ENCODE measurements around the gene STMN1.

STMN1 gene

DNA sequence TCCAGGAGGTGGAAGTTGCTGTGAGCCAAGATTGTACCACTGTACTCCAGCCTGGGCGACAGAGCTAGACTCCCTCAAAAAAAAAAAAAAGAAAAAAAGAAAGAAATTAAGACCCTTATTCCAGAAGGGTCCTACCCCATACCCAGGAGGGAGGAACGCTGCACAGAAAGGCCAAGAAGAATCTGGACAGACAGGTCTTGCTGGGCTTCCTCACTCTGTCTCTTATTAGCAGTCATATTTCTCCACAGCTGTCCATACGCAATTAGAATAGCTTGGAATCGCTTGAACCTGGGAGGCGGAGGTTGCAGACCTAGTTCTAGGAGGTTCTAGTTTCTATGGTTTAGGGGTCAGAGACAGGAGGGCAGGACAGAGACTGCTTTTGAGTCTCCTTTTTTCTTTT lies 27.5 kb downstream of the STMN1 start:
- no peak overlapping the region for H4K5ac ChIP-seq (ENCODE audit: low read length)
- no peak overlapping the region for H2BK120ac ChIP-seq (ENCODE audit: low read depth, low read length)
- no peak overlapping the region for H2BK5ac ChIP-seq (ENCODE audit: low read length)
- H3K23ac ChIP-seq (ENCODE audit: low read length): no peak overlapping the region
- DNase-seq: no peak
- H3K56ac ChIP-seq (ENCODE audit: low read length): no peak overlapping the region
- no peaks in the 10 kb centered on the region for H3K36me3 ChIP-seq (ENCODE audit: control insufficient read depth, insufficient read depth, low read length)
- no CpG with 5 or more reads among the region's 5 CpGs for WGBS (ENCODE audit: extremely low coverage, insufficient coverage, low lambda C conversion rate)
- no peak overlapping the region for H3K4ac ChIP-seq (ENCODE audit: low read depth, low read length)
- H3K4me1 ChIP-seq (ENCODE audit: control insufficient read depth, low read depth, low read length): peaks cover 4% of the 10 kb centered on the region
- H3K79me1 ChIP-seq (ENCODE audit: low read length): no peaks in the 10 kb centered on the region
- no peak overlapping the region for H3K4me2 ChIP-seq (ENCODE audit: low read length)
- H4K8ac ChIP-seq (ENCODE audit: low read depth, low read length): no peak overlapping the region
- no peak overlapping the region for H3K4me3 ChIP-seq (ENCODE audit: low read length)
- H2AK5ac ChIP-seq (ENCODE audit: low read length): no peak overlapping the region
- H3K9ac ChIP-seq (ENCODE audit: low read length): no peak overlapping the region
- H3K27ac ChIP-seq (ENCODE audit: low read depth, low read length): no peak overlapping the region
- no peaks in the 10 kb centered on the region for H3K27me3 ChIP-seq (ENCODE audit: insufficient read depth, low read length, poor library complexity)
- no peak overlapping the region for H2BK15ac ChIP-seq (replicated peaks; ENCODE audit: low read depth)
- no peaks in the 10 kb centered on the region for H3K79me2 ChIP-seq (ENCODE audit: control insufficient read depth, insufficient read depth, low read length)
- no peak overlapping the region for H3K18ac ChIP-seq (ENCODE audit: low read length)

DNA sequence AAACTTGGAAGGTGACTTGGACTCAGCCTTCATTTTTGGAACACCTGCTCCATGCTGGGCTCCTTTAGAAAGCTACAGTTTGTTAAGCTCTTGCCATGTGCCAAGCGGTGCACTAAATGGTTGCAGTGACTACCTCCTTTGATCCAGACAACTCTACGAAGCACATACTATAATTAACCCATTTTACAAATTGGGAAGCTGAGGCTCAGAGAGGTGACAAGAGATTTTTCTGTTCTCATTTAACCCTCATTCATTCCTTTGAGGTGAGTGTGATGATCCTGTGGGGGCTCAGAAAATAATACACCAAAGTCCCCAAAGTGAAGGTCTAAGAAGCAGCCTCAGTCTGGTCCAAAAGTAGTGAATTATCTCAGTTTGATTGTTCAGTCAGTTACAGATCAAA lies 29.1 kb downstream of the STMN1 start:
- no peak for DNase-seq
- Histone ChIP-seq H4K8ac (ENCODE audit: low read depth, low read length) (no peak overlapping the region), H3K23ac (ENCODE audit: low read length) (no peak overlapping the region), H4K5ac (ENCODE audit: low read length) (no peak overlapping the region), H3K27me3 (ENCODE audit: insufficient read depth, low read length, poor library complexity) (no peaks in the 10 kb centered on the region), H3K9ac (ENCODE audit: low read length) (no peak overlapping the region), H3K79me1 (ENCODE audit: low read length) (no peaks in the 10 kb centered on the region), H3K27ac (ENCODE audit: low read depth, low read length) (no peak overlapping the region), H2BK5ac (ENCODE audit: low read length) (no peak overlapping the region), H3K56ac (ENCODE audit: low read length) (no peak overlapping the region), H3K36me3 (ENCODE audit: control insufficient read depth, insufficient read depth, low read length) (no peaks in the 10 kb centered on the region), H3K18ac (ENCODE audit: low read length) (no peak overlapping the region), H3K4me2 (ENCODE audit: low read length) (no peak overlapping the region), H2BK120ac (ENCODE audit: low read depth, low read length) (no peak overlapping the region), H2BK15ac (replicated peaks; ENCODE audit: low read depth) (no peak overlapping the region), H3K4me3 (ENCODE audit: low read length) (no peak overlapping the region), H3K4me1 (ENCODE audit: control insufficient read depth, low read depth, low read length) (peaks cover 4% of the 10 kb centered on the region), H2AK5ac (ENCODE audit: low read length) (no peak overlapping the region), H3K79me2 (ENCODE audit: control insufficient read depth, insufficient read depth, low read length) (no peaks in the 10 kb centered on the region), H3K4ac (ENCODE audit: low read depth, low read length) (no peak overlapping the region)
- WGBS (ENCODE audit: extremely low coverage, insufficient coverage, low lambda C conversion rate): no CpG with 5 or more reads among the region's 2 CpGs

DNA sequence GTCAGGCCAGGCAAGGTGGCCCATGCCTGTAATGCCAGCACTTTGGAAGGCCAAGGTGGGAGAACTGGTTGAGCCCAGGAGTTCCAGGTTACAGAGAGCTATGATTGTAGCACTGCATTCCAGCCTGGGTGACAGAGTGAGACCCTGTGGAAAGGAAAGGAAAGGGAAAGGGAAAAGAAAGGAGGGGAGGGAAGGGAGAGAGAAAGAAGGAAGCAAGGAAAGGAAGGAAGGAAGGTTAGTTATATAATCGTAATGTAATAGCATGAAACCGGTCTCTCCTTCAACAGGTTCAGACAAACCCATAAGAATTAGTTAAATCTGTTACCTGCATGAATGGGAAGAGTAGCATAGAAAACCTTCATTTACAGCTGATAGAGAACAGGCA lies 29.5 kb downstream of the STMN1 start:
- WGBS (ENCODE audit: extremely low coverage, insufficient coverage, low lambda C conversion rate): no CpG with 5 or more reads among the region's 2 CpGs
- Histone ChIP-seq H3K27ac (ENCODE audit: low read depth, low read length) (no peak overlapping the region), H3K36me3 (ENCODE audit: control insufficient read depth, insufficient read depth, low read length) (no peaks in the 10 kb centered on the region), H2AK5ac (ENCODE audit: low read length) (no peak overlapping the region), H3K4me1 (ENCODE audit: control insufficient read depth, low read depth, low read length) (peaks cover 4% of the 10 kb centered on the region), H2BK15ac (replicated peaks; ENCODE audit: low read depth) (no peak overlapping the region), H3K79me1 (ENCODE audit: low read length) (no peaks in the 10 kb centered on the region), H2BK120ac (ENCODE audit: low read depth, low read length) (no peak overlapping the region), H3K27me3 (ENCODE audit: insufficient read depth, low read length, poor library complexity) (no peaks in the 10 kb centered on the region), H3K4me2 (ENCODE audit: low read length) (no peak overlapping the region), H4K5ac (ENCODE audit: low read length) (no peak overlapping the region), H3K56ac (ENCODE audit: low read length) (no peak overlapping the region), H4K8ac (ENCODE audit: low read depth, low read length) (no peak overlapping the region), H3K9ac (ENCODE audit: low read length) (no peak overlapping the region), H3K18ac (ENCODE audit: low read length) (no peak overlapping the region), H3K23ac (ENCODE audit: low read length) (no peak overlapping the region), H3K79me2 (ENCODE audit: control insufficient read depth, insufficient read depth, low read length) (no peaks in the 10 kb centered on the region), H3K4ac (ENCODE audit: low read depth, low read length) (no peak overlapping the region), H2BK5ac (ENCODE audit: low read length) (no peak overlapping the region), H3K4me3 (ENCODE audit: low read length) (no peak overlapping the region)
- DNase-seq: no peak

DNA sequence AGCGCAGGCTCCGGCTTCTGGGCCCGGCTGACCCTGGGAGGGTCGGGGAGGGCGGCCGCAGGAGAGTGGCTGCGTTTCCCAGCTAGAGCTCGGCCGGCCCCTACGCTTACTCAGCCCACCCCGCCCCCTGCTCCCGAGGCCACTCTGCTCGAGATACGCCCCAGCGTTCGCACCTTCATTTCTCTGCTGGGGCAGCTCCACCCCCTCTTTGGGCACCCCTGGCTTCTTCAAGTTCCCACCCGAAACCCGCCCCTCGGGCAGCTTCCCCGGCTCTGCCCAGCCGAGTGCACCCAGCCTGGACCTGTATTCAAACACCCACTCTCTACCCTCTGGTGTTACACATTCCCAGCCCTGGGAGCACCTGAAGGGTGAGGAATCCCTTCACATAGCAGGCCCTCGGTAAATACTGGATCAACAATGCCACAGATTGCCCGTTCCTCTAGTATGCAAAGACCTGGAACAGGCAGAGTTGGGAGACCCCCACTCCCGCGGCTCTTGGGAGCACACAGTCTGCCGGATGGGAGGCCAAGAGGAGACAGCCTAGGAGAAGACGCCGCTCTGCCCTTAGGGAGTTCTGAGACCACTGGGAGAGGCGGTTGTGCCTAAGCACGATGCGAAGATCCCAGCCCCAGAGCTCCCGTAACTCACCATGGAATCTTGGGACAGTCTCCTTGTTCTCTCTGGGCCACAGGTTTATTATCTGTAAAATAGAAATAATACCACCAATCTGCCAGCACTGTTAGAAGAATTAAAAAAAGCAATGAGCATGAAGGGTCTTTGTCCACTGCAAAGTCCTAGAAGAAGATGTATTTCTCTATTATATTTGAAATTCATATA lies 30.1 kb downstream of the STMN1 start:
- Histone ChIP-seq H3K18ac (ENCODE audit: low read length) (peak overlapping the region; percentile 88), H4K8ac (ENCODE audit: low read depth, low read length) (no peak overlapping the region), H3K36me3 (ENCODE audit: control insufficient read depth, insufficient read depth, low read length) (no peaks in the 10 kb centered on the region), H2BK120ac (ENCODE audit: low read depth, low read length) (peak overlapping the region; percentile 9), H3K4me1 (ENCODE audit: control insufficient read depth, low read depth, low read length) (peaks cover 4% of the 10 kb centered on the region), H2BK5ac (ENCODE audit: low read length) (peak overlapping the region; percentile 32), H3K27me3 (ENCODE audit: insufficient read depth, low read length, poor library complexity) (no peaks in the 10 kb centered on the region), H3K9ac (ENCODE audit: low read length) (peak overlapping the region; percentile 75), H3K79me1 (ENCODE audit: low read length) (no peaks in the 10 kb centered on the region), H3K23ac (ENCODE audit: low read length) (no peak overlapping the region), H2AK5ac (ENCODE audit: low read length) (no peak overlapping the region), H3K56ac (ENCODE audit: low read length) (peak overlapping the region; percentile 87), H4K5ac (ENCODE audit: low read length) (no peak overlapping the region), H3K79me2 (ENCODE audit: control insufficient read depth, insufficient read depth, low read length) (no peaks in the 10 kb centered on the region), H3K27ac (ENCODE audit: low read depth, low read length) (peak overlapping the region; percentile 88), H3K4me2 (ENCODE audit: low read length) (peak overlapping the region; percentile 66), H3K4ac (ENCODE audit: low read depth, low read length) (peak overlapping the region; percentile 77), H3K4me3 (ENCODE audit: low read length) (peak overlapping the region; percentile 34), H2BK15ac (replicated peaks; ENCODE audit: low read depth) (no peak overlapping the region)
- no CpG with 5 or more reads among the region's 32 CpGs for WGBS (ENCODE audit: extremely low coverage, insufficient coverage, low lambda C conversion rate)
- DNase-seq: peak; percentile 74

DNA sequence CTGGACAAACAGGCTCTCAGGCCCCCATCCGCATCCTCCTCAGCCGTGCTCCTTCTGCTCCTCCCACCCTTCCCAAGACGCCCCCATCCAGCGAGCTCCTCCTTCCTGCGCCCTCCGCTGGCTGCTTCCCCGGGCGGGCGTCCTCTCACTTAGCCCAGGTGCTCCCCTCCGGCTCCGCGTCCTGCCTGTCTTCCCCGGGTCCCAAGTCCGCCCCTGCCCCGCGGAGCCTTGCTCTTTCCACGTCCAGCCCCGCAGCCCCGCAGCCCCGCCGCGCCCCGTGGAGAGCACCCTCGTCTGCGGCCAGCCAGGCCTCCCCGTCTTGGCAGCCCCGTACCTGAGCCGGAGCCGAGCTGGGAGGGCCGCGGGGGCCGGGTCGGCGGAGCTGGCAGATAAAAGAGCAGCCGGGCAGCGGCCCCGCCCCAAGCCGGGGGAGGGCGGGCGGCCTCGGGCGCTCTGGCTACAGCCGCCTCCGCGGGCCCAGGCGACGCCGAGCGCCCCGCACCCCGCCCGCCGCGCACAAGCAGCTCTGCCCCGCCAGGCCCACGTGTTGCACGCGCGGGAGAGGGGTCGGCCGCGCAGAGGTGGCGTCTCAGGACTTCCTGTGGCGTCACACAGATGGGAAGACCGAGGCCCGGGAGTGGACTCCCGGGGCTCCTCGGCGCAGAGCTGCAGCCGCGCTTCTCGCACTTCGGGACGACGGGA lies 30.9 kb downstream of the STMN1 start, which contains the start of gene PAQR7:
Gene PAQR7 (minus strand): TSS at position 555 of the 702 bp plus-strand sequence. CDS start 11,869 bp downstream, outside the sequence.
- Histone ChIP-seq H3K79me2 (ENCODE audit: control insufficient read depth, insufficient read depth, low read length) (no peaks in the 10 kb centered on the region), H3K4me1 (ENCODE audit: control insufficient read depth, low read depth, low read length) (peaks cover 4% of the 10 kb centered on the region), H3K79me1 (ENCODE audit: low read length) (no peaks in the 10 kb centered on the region), H3K4me3 (ENCODE audit: low read length) (peak within 1 kb of the TSS; percentile 34), H3K27ac (ENCODE audit: low read depth, low read length) (peak within 1 kb of the TSS; percentile 88), H3K27me3 (ENCODE audit: insufficient read depth, low read length, poor library complexity) (no peaks in the 10 kb centered on the region), H2BK15ac (replicated peaks; ENCODE audit: low read depth) (no peak within 1 kb of the TSS), H3K56ac (ENCODE audit: low read length) (peak within 1 kb of the TSS; percentile 87), H3K9ac (ENCODE audit: low read length) (peak within 1 kb of the TSS; percentile 75), H2BK120ac (ENCODE audit: low read depth, low read length) (peak within 1 kb of the TSS; percentile 9), H4K8ac (ENCODE audit: low read depth, low read length) (no peak within 1 kb of the TSS), H2BK5ac (ENCODE audit: low read length) (peak within 1 kb of the TSS; percentile 32), H3K36me3 (ENCODE audit: control insufficient read depth, insufficient read depth, low read length) (no peaks in the 10 kb centered on the region), H2AK5ac (ENCODE audit: low read length) (peak within 1 kb of the TSS; percentile 78), H3K4ac (ENCODE audit: low read depth, low read length) (peak within 1 kb of the TSS; percentile 77), H3K18ac (ENCODE audit: low read length) (peak within 1 kb of the TSS; percentile 88), H3K23ac (ENCODE audit: low read length) (no peak within 1 kb of the TSS), H3K4me2 (ENCODE audit: low read length) (peak within 1 kb of the TSS; percentile 66), H4K5ac (ENCODE audit: low read length) (no peak within 1 kb of the TSS)
- WGBS (ENCODE audit: extremely low coverage, insufficient coverage, low lambda C conversion rate): no CpG with 5 or more reads among the region's 75 CpGs
- peak; percentile 88 for DNase-seq

Data from mesendoderm (in vitro differentiated cells).